ENCODE measurements around the gene PI16. TPM values are rescaled to one million over a fixed set of nuclear protein-coding genes. Genes with fewer than 3 reads are reported as not detected.

Gene PI16
- total RNA-seq, 1 experiment from 2014 or later: 0.07 TPM

Other genes with a start within 250 kb of the PI16 start
- gene CPNE5, start 115.3 kb upstream of the PI16 start, total RNA-seq (2014; rRNA removed; shearing (Covaris generic)): 0.07 and 0.63 TPM in 2 replicates
- 44.7 and 47.7 TPM in 2 replicates for gene PPIL1, start 79.9 kb upstream of the PI16 start, total RNA-seq (2014; rRNA removed; shearing (Covaris generic))
- 21.9 and 22.4 TPM in 2 replicates for gene C6orf89, start 68.8 kb upstream of the PI16 start, total RNA-seq (2014; rRNA removed; shearing (Covaris generic))
- 191 and 198 TPM in 2 replicates for gene MTCH1, start 31.5 kb downstream of the PI16 start, total RNA-seq (2014; rRNA removed; shearing (Covaris generic))
- 0.10 TPM in 1 of 2 replicates, not detected in the other for gene FGD2, start 50.9 kb downstream of the PI16 start, total RNA-seq (2014; rRNA removed; shearing (Covaris generic))
- 14.2 and 17.8 TPM in 2 replicates for gene PIM1, start 215.4 kb downstream of the PI16 start, total RNA-seq (2014; rRNA removed; shearing (Covaris generic))